HFFc6 (cell line): ENCODE results near the gene SPINDOC. TPM values are rescaled to one million over a fixed set of nuclear protein-coding genes. Genes with fewer than 3 reads are reported as not detected.

Experiments used
- DNase-seq: peaks from one replicate; pipeline ENCODE4 v3.0.0-alpha.2; 2018
- H3K27ac Mint-ChIP-seq: 2 replicates; pipeline ENCODE4 v1.8.0; 2020; ENCODE audit warnings: mild to moderate bottlenecking, mixed read lengths
- H3K27me3 Mint-ChIP-seq: 2 replicates; pipeline ENCODE4 v1.8.0; 2021; ENCODE audit warnings: mild to moderate bottlenecking, moderate library complexity, mixed read lengths; ENCODE audit not compliant: insufficient read depth
- H3K36me3 Mint-ChIP-seq: 2 replicates; pipeline ENCODE4 v1.8.0; 2021; ENCODE audit warnings: low read depth, mixed read lengths
- H3K4me1 Mint-ChIP-seq: 2 replicates; pipeline ENCODE4 v1.8.0; 2020; ENCODE audit warnings: low read depth, mixed read lengths
- H3K4me3 Mint-ChIP-seq: 2 replicates; pipeline ENCODE4 v1.8.0; 2020; ENCODE audit warnings: mild to moderate bottlenecking, moderate library complexity, mixed read lengths
- H3K9me3 Mint-ChIP-seq: 2 replicates; pipeline ENCODE4 v1.8.0; 2020; ENCODE audit warnings: mild to moderate bottlenecking, mixed read lengths
- CTCF ChIP-seq: fragments of 200-600 bp; sonication (generic); IDR thresholded peaks from 2 replicates; pipeline ENCODE4 v1.5.0; 2021; ENCODE audit warnings: antibody characterized with exemption, mild to moderate bottlenecking
- total RNA-seq, 6 experiments: library from RNA; stranded (reverse); fragmentation: NEBNext Ultra II Directional; extraction: Animal tissue kit (Norgen Biotek cat#: 25700); gene quantifications; 2 replicates in 1 of 6; 3 replicates in 5 of 6; pipeline ENCODE4 v1.2.3, GENCODE V29; 2021

Gene SPINDOC
- total RNA-seq, 6 experiments from 2014 or later = 24.7 to 31.7 (median 29.5) TPM

GRCh38 chr11:63876616-63877015, 63.4 kb downstream of the SPINDOC start:
- H3K27me3 Mint-ChIP-seq = no peaks in the 10 kb centered on the region
- no peak overlapping the region for H3K27ac Mint-ChIP-seq
- no peaks in the 10 kb centered on the region; the same call in 1 of the 2 replicates for H3K36me3 Mint-ChIP-seq
- peaks cover 47% of the 10 kb centered on the region for H3K4me1 Mint-ChIP-seq
- no peak overlapping the region for H3K4me3 Mint-ChIP-seq
- no peak for DNase-seq
- no peak for TF ChIP-seq CTCF
- no peaks in the 10 kb centered on the region for H3K9me3 Mint-ChIP-seq

Other genes starting within 250 kb of the SPINDOC start
- 10 to 100 TPM in 1 of 6 experiments, 1 to 10 TPM in 5; 8.0 to 11.2 (median 8.6) TPM for gene PLAAT3, start 199.0 kb upstream of the SPINDOC start, total RNA-seq
- 100 to 1,000 TPM in 5 of 6 experiments, 10 to 100 TPM in 1; 96.9 to 116 (median 109) TPM for gene ATL3, start 142.1 kb upstream of the SPINDOC start, total RNA-seq
- gene RTN3, start 132.0 kb upstream of the SPINDOC start, total RNA-seq = 100 to 1,000 TPM; 114 to 144 (median 133) TPM
- 10 to 100 TPM; 18.4 to 21.0 (median 19.5) TPM for gene ZFTA, start 44.7 kb upstream of the SPINDOC start, total RNA-seq
- gene MARK2, start 25.7 kb downstream of the SPINDOC start, total RNA-seq = 10 to 100 TPM; 26.4 to 29.9 (median 27.9) TPM
- gene RCOR2, start 103.7 kb downstream of the SPINDOC start, total RNA-seq = under 1 TPM; 0.34 to 0.72 (median 0.41) TPM
- 10 to 100 TPM; 15.7 to 19.3 (median 17.6) TPM for gene NAA40, start 125.5 kb downstream of the SPINDOC start, total RNA-seq
- gene COX8A, start 161.2 kb downstream of the SPINDOC start, total RNA-seq = 100 to 1,000 TPM; 422 to 571 (median 505) TPM
- gene OTUB1, start 173.0 kb downstream of the SPINDOC start, total RNA-seq = 10 to 100 TPM; 84.4 to 98.2 (median 90.9) TPM
- under 1 TPM in 5 of 6 experiments, not detected in 1; 0.07 to 0.38 (median 0.30) TPM for gene FLRT1, start 222.5 kb downstream of the SPINDOC start, total RNA-seq